ES-I3 (cell line): ENCODE data around the gene EML4.

Source experiments
- H3K36me3 ChIP-seq: 2 replicates; pipeline ENCODE4 v1.6.1; 2013; ENCODE audit warnings: mild to moderate bottlenecking, low read length, control low read depth, moderate library complexity; ENCODE audit not compliant: insufficient read depth
- H3K4me1 ChIP-seq: 2 replicates; pipeline ENCODE4 v1.6.1; 2013; ENCODE audit warnings: mild to moderate bottlenecking, control low read depth, low read length; ENCODE audit not compliant: insufficient read depth
- H3K9ac ChIP-seq: 2 replicates; pipeline ENCODE4 v1.6.1; 2013; ENCODE audit warnings: low read depth, mild to moderate bottlenecking, low read length, moderate library complexity
- H3K9me3 ChIP-seq: 2 replicates; pipeline ENCODE4 v1.6.1; 2013; ENCODE audit warnings: mild to moderate bottlenecking, low read length, moderate library complexity; ENCODE audit not compliant: control insufficient read depth, insufficient read depth

Gene EML4

GRCh38 chr2:42281416-42282081 lies 112.4 kb downstream of the EML4 start:
- Histone ChIP-seq H3K9ac (no peak overlapping the region), H3K4me1 (no peaks in the 10 kb centered on the region), H3K36me3 (peaks cover 2% of the 10 kb centered on the region; the same call in 1 of the 2 replicates), H3K9me3 (no peaks in the 10 kb centered on the region)

GRCh38 chr2:42284019-42284418 lies 114.9 kb downstream of the EML4 start:
- Histone ChIP-seq H3K4me1 (no peaks in the 10 kb centered on the region), H3K36me3 (peaks cover 2% of the 10 kb centered on the region; the same call in 1 of the 2 replicates), H3K9ac (no peak overlapping the region), H3K9me3 (no peaks in the 10 kb centered on the region)

GRCh38 chr2:42286268-42286946 lies 117.3 kb downstream of the EML4 start:
- Histone ChIP-seq H3K36me3 (peaks cover 6% of the 10 kb centered on the region; the same call in 1 of the 2 replicates), H3K4me1 (no peaks in the 10 kb centered on the region), H3K9me3 (no peaks in the 10 kb centered on the region), H3K9ac (no peak overlapping the region)

- Histone ChIP-seq H3K36me3 (peaks cover 8% of the 10 kb centered on the region), H3K9ac (no peak overlapping the region), H3K4me1 (no peaks in the 10 kb centered on the region), H3K9me3 (no peaks in the 10 kb centered on the region)
These were observed 119.7 kb downstream of the EML4 start for GRCh38 chr2:42288811-42289210.

- H3K9ac ChIP-seq: no peak overlapping the region
- no peaks in the 10 kb centered on the region for H3K4me1 ChIP-seq
- H3K9me3 ChIP-seq: no peaks in the 10 kb centered on the region
- peaks cover 8% of the 10 kb centered on the region for H3K36me3 ChIP-seq
These were observed 120.1 kb downstream of the EML4 start for GRCh38 chr2:42289222-42289621.

GRCh38 chr2:42290005-42290404 lies 120.9 kb downstream of the EML4 start:
- Histone ChIP-seq H3K4me1 (no peaks in the 10 kb centered on the region), H3K9me3 (no peaks in the 10 kb centered on the region), H3K9ac (no peak overlapping the region), H3K36me3 (peaks cover 8% of the 10 kb centered on the region)

- H3K36me3 ChIP-seq: peaks cover 8% of the 10 kb centered on the region
- no peaks in the 10 kb centered on the region for H3K4me1 ChIP-seq
- H3K9ac ChIP-seq: no peak overlapping the region
- H3K9me3 ChIP-seq: no peaks in the 10 kb centered on the region
These were observed 123.9 kb downstream of the EML4 start for GRCh38 chr2:42293019-42293418.

GRCh38 chr2:42296226-42296625 lies 127.1 kb downstream of the EML4 start:
- Histone ChIP-seq H3K9ac (no peak overlapping the region), H3K36me3 (peaks cover 3% of the 10 kb centered on the region), H3K4me1 (no peaks in the 10 kb centered on the region), H3K9me3 (no peaks in the 10 kb centered on the region)

GRCh38 chr2:42297322-42297936 lies 128.3 kb downstream of the EML4 start:
- no peaks in the 10 kb centered on the region for H3K4me1 ChIP-seq
- peaks cover 3% of the 10 kb centered on the region for H3K36me3 ChIP-seq
- no peak overlapping the region for H3K9ac ChIP-seq
- H3K9me3 ChIP-seq: no peaks in the 10 kb centered on the region

- Histone ChIP-seq H3K9ac (no peak overlapping the region), H3K4me1 (no peaks in the 10 kb centered on the region), H3K36me3 (peaks cover 2% of the 10 kb centered on the region; the same call in 1 of the 2 replicates), H3K9me3 (no peaks in the 10 kb centered on the region)
These were observed 129.0 kb downstream of the EML4 start for GRCh38 chr2:42298132-42298531.

GRCh38 chr2:42298996-42299754 lies 130.0 kb downstream of the EML4 start:
- H3K4me1 ChIP-seq: no peaks in the 10 kb centered on the region
- H3K9ac ChIP-seq: no peak overlapping the region
- no peaks in the 10 kb centered on the region; the same call in 1 of the 2 replicates for H3K36me3 ChIP-seq
- H3K9me3 ChIP-seq: no peaks in the 10 kb centered on the region

GRCh38 chr2:42300527-42300926 lies 131.4 kb downstream of the EML4 start:
- Histone ChIP-seq H3K4me1 (no peaks in the 10 kb centered on the region), H3K9ac (no peak overlapping the region), H3K36me3 (no peaks in the 10 kb centered on the region; the same call in 1 of the 2 replicates), H3K9me3 (no peaks in the 10 kb centered on the region)

- Histone ChIP-seq H3K9me3 (no peaks in the 10 kb centered on the region), H3K9ac (no peak overlapping the region), H3K4me1 (no peaks in the 10 kb centered on the region), H3K36me3 (no peaks in the 10 kb centered on the region; the same call in 1 of the 2 replicates)
These were observed 134.1 kb downstream of the EML4 start for GRCh38 chr2:42303252-42303651.

- H3K36me3 ChIP-seq: no peaks in the 10 kb centered on the region; the same call in 1 of the 2 replicates
These were observed 135.0 kb downstream of the EML4 start for GRCh38 chr2:42304059-42304713.

More at GRCh38 chr2:42304059-42304713, 135.0 kb downstream of the EML4 start:
- H3K9ac ChIP-seq: no peak overlapping the region
- H3K4me1 ChIP-seq: no peaks in the 10 kb centered on the region
- H3K9me3 ChIP-seq: no peaks in the 10 kb centered on the region
